OCI-LY1 (cell line): ENCODE data around the gene CDC45.

ENCODE experiments used
- EZH2 ChIP-seq: fragments of 200-600 bp; sonication (generic), shearing (Covaris generic); IDR thresholded peaks from 2 replicates; pipeline ENCODE4 v1.8.0; 2017; ENCODE audit warnings: borderline replicate concordance, mixed run types, mild to moderate bottlenecking, antibody characterized with exemption, low read length, moderate library complexity, mixed read lengths
- TF ChIP-seq, protein P1 (sequence below): fragments of 200-600 bp; sonication (generic), shearing (Covaris generic); IDR thresholded peaks from 2 replicates; pipeline ENCODE4 v1.5.1; 2017; ENCODE audit warnings: mild to moderate bottlenecking, antibody characterized with exemption, low read length, moderate library complexity, mixed read lengths

- TF ChIP-seq, protein P1, sequence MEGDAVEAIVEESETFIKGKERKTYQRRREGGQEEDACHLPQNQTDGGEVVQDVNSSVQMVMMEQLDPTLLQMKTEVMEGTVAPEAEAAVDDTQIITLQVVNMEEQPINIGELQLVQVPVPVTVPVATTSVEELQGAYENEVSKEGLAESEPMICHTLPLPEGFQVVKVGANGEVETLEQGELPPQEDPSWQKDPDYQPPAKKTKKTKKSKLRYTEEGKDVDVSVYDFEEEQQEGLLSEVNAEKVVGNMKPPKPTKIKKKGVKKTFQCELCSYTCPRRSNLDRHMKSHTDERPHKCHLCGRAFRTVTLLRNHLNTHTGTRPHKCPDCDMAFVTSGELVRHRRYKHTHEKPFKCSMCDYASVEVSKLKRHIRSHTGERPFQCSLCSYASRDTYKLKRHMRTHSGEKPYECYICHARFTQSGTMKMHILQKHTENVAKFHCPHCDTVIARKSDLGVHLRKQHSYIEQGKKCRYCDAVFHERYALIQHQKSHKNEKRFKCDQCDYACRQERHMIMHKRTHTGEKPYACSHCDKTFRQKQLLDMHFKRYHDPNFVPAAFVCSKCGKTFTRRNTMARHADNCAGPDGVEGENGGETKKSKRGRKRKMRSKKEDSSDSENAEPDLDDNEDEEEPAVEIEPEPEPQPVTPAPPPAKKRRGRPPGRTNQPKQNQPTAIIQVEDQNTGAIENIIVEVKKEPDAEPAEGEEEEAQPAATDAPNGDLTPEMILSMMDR: no peak
- TF ChIP-seq EZH2: no peak
Observed at GRCh38 chr22:19501897-19502447, 22.3 kb downstream of the CDC45 start.
